Medulla oblongata (tissue), 1 donor: ENCODE measurements around the gene MX2.

ENCODE experiments used
- DNase-seq: peaks from one replicate; pipeline ENCODE4 v3.0.0-alpha.2; 2015; ENCODE audit errors: extremely low spot score

MX2 gene

DNA sequence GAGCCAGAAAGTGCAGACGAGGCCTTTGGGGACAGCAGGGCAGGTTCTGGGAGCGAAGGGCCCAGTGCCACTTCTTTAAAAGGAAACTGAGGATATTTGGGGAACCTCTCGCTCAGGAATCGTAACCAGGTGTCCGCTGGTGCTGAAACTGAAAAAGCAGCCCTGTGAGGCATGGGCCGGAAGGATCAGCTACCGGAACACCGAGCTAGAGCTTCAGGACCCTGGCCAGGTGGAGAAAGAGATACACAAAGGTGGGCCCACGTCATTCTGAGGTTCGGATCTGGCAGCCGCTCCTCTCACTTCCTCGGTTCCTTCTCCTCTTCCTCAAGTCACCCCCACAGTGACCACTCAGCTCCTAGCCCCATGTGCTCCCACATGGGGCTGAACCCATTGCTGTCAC, 18.1 kb downstream of the MX2 start:
- DNase-seq, result no peak

GRCh38 chr21:41381731-41382130, 19.9 kb downstream of the MX2 start:
- no peak for DNase-seq

GRCh38 chr21:41387042-41387819, 25.4 kb downstream of the MX2 start:
- peak; percentile 6 for DNase-seq

- no peak for DNase-seq
Observed at GRCh38 chr21:41387824-41388223, 26.0 kb downstream of the MX2 start.

DNA sequence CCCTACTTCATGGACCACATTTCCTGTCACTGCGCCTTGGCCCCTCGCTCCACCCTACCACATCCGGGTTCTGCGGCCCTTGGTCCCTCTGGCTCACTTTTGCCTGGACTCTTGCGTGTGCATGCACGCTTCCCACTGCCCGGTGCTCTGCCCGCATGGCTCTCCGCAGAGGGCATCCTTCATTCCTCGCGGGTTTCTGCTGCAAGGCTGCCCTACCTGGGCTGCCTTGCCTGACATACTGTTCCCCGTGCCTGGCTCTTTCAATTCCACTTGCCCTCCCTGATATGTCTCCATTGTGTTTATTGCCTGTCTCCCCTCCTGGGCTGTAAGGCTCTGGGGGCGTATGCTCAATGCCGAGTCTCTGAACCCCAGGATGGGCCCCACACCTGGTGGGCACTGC, 26.4 kb downstream of the MX2 start:
- DNase-seq, result no peak

GRCh38 chr21:41390043-41390639, 28.3 kb downstream of the MX2 start:
- DNase-seq, result no peak

GRCh38 chr21:41393876-41394465, 32.1 kb downstream of the MX2 start:
- no peak for DNase-seq

DNA sequence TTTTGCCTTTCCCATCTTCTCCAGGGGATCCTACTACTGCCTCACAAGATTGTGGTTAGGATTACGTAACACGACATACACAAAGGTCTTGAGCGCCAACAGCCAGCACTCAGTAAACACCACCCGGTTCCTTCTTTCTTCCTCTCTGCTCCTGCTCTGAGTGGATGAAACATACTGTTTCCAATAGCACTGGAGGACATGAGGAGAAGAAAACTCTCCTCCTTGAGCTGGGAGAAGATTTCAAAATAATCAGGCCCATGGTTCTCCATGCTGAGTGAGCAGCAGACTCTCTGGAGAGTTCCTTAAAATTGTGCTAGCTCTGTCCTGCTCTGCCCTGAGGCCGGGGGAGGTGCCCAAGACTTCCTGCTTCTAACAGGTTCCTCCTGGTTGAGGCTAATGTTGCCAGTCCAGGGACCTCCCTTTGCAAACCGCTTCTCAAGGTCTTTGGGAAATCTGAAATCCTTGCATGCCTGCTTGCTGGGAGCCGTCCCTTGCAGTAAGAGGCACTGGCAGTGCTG, 34.8 kb downstream of the MX2 start:
- DNase-seq, result peak; percentile 44

DNA sequence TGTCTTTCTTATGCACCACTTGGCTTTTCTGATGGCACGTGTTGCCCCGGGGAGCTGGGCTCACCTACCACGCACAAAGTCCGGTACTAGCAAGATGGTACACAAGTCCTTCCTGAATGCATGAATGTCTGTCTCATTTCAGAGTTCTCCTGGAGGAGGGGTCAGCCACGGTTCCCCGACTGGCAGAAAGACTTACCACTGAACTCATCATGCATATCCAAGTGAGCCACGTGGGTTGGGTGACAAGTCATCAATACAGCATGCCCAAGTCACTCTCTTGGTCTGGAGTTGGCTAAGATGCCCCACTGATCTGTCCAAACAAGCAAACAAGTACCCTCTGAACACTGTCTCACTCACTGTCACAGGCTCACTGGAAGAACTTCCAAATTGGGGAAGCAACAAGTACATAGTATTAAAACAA, 35.7 kb downstream of the MX2 start:
- no peak for DNase-seq

DNA sequence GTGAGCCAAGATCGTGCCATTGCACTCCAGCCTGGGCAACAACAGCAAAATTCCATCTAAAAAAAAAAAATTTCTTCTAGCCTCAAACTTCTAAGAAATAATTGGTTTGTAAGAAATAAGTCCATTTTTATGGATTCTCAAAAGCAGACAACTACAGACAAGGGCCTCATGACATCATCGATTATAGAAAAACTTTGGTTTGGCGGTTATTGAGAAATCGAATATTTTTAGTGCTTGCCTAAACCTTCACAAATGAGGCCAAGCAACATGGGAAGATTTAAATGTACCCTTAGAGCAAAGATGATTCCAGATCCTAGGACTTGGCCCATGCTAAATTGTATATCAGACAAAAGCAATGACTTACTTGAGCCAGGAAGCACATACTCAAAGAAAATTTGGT, 36.4 kb downstream of the MX2 start:
- DNase-seq, result no peak

GRCh38 chr21:41398831-41399230, 37.0 kb downstream of the MX2 start:
- no peak for DNase-seq

DNA sequence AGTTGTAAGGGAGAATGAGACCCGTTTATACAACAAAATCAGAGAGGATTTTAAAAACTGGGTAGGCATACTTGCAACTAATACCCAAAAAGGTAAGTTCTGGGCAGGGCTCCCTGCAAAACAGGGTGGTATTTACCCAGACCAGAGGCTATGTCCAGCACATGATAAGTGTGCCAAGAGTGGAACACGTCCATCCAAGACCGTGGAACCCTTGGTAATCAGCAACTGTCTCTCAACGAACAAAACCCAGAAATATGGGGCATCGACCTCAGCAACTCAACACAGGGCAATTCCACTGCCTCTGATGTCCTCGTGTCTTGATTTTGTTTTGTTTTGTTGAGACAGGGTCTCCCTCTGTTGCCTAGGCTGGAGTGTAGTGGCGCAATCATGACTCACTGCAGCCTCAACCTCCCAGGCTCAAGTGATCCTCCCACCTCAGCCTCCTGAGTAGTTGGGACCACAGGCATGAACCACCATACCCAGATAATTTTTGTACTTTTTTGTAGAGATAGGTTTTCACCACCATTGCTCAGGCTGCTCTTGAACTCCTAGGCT, 37.5 kb downstream of the MX2 start:
- no peak for DNase-seq

GRCh38 chr21:41402231-41402630, 40.4 kb downstream of the MX2 start:
- DNase-seq, result no peak

DNA sequence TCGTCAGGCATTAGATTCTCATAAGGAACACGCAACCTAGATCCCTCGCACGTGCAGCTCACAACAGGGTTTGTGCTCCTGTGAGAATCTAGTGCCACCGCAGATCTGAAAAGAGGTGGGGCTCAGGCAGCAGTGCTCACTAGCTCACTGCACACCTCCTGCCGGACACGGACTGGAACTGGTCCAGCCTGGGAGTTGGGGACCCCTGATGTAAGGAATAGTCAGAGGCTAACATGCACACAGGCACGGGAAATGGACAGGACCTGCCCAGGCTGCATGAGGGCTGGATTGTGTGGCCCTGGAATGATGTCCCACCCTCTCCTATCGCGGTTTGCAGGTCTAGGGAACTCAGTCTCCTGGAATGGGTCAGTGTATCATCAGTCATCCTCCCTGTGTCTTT, 41.0 kb downstream of the MX2 start:
- no peak for DNase-seq

- no peak for DNase-seq
Observed at GRCh38 chr21:41403331-41403730, 41.5 kb downstream of the MX2 start.

DNA sequence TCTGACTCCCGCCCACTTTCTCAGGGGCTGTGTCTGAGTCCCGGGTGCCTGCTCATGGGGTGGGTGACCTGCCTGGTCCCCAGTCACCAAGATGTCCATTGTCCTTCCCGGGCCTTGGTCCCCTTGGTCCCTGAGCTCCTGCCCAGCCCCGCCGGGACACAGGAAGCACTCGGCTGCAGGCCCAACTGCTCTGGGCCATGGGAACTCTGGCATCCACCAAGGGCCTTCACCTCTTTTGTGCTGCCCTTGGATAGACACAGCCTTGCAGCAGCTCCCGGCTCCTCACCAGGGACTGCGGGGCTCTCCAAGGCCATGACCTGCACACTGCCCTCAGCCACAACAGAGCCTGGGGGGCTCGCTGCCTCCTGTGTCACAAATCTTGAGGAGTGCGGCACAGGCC, 42.1 kb downstream of the MX2 start:
- DNase-seq, result no peak

DNA sequence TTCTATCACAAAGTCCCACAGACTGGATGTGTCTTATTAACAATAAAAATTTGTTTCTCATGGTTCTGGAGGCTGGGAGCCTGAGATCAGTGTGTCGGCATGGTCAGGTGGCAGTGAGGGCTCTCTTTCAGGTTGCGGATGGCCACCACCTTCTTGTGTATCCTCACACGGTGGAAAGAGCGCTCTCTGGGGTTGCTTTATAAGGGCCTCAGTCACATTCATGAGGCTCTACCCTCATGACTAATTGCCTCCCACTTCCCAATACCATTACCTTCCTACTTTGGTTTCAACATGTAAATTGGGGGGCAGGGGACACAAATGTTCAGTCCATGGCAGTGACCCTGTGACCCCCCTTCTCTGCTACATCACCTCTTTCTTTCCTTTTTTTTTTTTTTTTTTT, 43.5 kb downstream of the MX2 start:
- DNase-seq, result no peak

DNA sequence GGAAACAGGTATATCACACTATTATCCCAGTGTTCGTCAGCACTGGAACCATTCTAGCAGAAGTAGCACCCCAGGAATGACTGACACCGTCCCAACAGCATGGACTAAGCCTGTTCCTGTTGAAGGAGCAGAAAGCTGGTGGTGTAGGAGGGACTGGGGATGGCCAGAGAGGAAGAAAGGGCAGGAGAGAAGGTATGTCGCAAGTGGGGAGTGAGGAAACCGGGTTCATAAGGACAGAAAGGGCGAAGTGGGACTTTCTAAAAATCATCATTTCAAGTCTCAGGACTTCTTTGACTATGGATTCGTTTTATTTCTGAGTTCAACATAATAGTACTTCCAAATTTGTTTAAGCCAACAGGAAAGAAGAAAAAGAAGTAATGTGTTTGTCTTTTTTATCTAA, 44.5 kb downstream of the MX2 start:
- no peak for DNase-seq

GRCh38 chr21:41407541-41408460, 46.0 kb downstream of the MX2 start:
- DNase-seq, result no peak

- DNase-seq, result no peak
Observed at GRCh38 chr21:41410361-41410760, 48.5 kb downstream of the MX2 start.

DNA sequence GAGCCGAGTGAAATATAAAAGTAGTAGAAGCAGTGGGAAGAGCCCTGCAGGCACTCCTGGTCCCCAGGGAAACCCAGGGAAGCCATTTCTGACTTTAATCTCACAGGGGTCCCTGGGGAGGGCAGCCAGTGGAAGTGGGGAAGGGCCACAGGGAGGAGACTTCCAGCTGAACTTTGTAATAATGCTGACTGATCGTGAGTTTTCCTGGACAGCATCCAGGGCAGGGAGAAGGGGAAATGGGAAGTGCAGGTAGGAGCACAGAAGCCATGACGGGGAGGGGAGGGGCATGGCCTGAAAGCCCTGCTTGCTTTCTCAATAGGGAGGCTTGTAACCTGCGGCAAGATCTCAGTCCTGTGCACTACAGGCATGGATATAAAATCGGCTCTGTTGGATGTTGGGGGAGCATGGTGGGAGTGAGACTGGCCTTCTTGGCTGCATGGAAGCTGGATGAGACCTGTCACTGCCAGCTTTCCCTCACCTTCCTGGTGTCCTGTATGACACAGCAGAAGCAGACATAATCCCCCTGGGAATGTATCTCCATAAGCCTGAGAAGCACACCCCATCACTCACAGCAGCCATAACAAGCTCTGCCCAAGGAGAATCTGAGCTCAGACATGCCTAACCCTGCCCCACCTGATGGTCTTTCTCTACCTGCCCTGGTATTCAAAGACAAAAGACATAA, 49.1 kb downstream of the MX2 start:
- no peak for DNase-seq
